OCI-LY3 (cell line): ENCODE data around the gene H1-8.

Source experiments
- H2AFZ ChIP-seq: fragments of 200-600, 300-600 bp; shearing (Covaris generic); 2 replicates; pipeline ENCODE4 v1.6.0; 2014; ENCODE audit warnings: antibody characterized with exemption, low read depth, low read length
- H3K27ac ChIP-seq: fragments of 200-600, 300-600 bp; sonication (generic); 2 replicates; pipeline ENCODE4 v1.5.1; 2014; ENCODE audit warnings: mild to moderate bottlenecking, low read length, moderate library complexity, mixed read lengths
- H3K27me3 ChIP-seq: fragments of 200-600, 300-600 bp; sonication (generic); 2 replicates; pipeline ENCODE4 v1.6.1; 2014; ENCODE audit warnings: low read depth, low read length, mixed read lengths
- H3K36me3 ChIP-seq: fragments of 200-600, 300-600 bp; sonication (generic); replicated peaks from 2 replicates; pipeline ENCODE3; 2014; ENCODE audit warnings: low read depth, low read length, mixed read lengths
- H3K4me1 ChIP-seq: fragments of 300-600, 200-600 bp; sonication (generic); 2 replicates; pipeline ENCODE4 v1.6.1; 2014; ENCODE audit warnings: low read length, mixed read lengths
- H3K4me2 ChIP-seq: fragments of 200-600, 300-600 bp; sonication (generic); 2 replicates; pipeline ENCODE4 v1.6.1; 2014; ENCODE audit warnings: low read length, mixed read lengths
- H3K4me3 ChIP-seq: fragments of 300-600, 200-600 bp; sonication (generic); 2 replicates; pipeline ENCODE4 v1.5.1; 2014; ENCODE audit warnings: antibody characterized with exemption, mild to moderate bottlenecking, low read length, moderate library complexity
- H3K79me2 ChIP-seq: fragments of 300-600, 200-600 bp; shearing (Covaris generic); 2 replicates; pipeline ENCODE4 v1.6.1; 2014; ENCODE audit warnings: mild to moderate bottlenecking, low read length, mixed read lengths
- H3K9ac ChIP-seq: fragments of 300-600, 200-600 bp; shearing (Covaris generic); 2 replicates; pipeline ENCODE4 v1.6.0; 2014; ENCODE audit warnings: mild to moderate bottlenecking, low read length, moderate library complexity
- H3K9me3 ChIP-seq: fragments of 200-600, 300-600 bp; shearing (Covaris generic); 2 replicates; pipeline ENCODE4 v1.6.1; 2014; ENCODE audit warnings: low read length, mixed read lengths; ENCODE audit not compliant: insufficient read depth
- H4K20me1 ChIP-seq: fragments of 200-600, 300-600 bp; sonication (generic); 2 replicates; pipeline ENCODE4 v1.6.1; 2016; ENCODE audit warnings: low read length, mixed read lengths; ENCODE audit not compliant: insufficient read depth
- CTCF ChIP-seq: fragments of 200-600, 300-600 bp; sonication (generic); IDR thresholded peaks from 2 replicates; pipeline ENCODE4 v1.5.1; 2014; ENCODE audit warnings: antibody characterized with exemption, low read length, low read depth
- EZH2phosphoT487 ChIP-seq: fragments of 200-600 bp; shearing (Covaris generic); IDR thresholded peaks from 2 replicates; pipeline ENCODE4 v1.6.1; 2018; ENCODE audit warnings: antibody characterized with exemption, mixed run types, low read depth

Gene H1-8

GRCh38 chr3:129503471-129504291 is 39.3 kb upstream of the H1-8 start:
- Histone ChIP-seq H3K4me3 (no peak overlapping the region), H2AFZ (no peak overlapping the region), H3K4me2 (no peak overlapping the region), H3K27me3 (no peaks in the 10 kb centered on the region), H3K9me3 (no peaks in the 10 kb centered on the region), H3K36me3 (no peaks in the 10 kb centered on the region), H3K27ac (no peak overlapping the region), H3K9ac (no peak overlapping the region), H3K4me1 (no peaks in the 10 kb centered on the region), H4K20me1 (no peaks in the 10 kb centered on the region), H3K79me2 (no peaks in the 10 kb centered on the region)
- TF ChIP-seq EZH2phosphoT487 (no peak), CTCF (no peak)

DNA sequence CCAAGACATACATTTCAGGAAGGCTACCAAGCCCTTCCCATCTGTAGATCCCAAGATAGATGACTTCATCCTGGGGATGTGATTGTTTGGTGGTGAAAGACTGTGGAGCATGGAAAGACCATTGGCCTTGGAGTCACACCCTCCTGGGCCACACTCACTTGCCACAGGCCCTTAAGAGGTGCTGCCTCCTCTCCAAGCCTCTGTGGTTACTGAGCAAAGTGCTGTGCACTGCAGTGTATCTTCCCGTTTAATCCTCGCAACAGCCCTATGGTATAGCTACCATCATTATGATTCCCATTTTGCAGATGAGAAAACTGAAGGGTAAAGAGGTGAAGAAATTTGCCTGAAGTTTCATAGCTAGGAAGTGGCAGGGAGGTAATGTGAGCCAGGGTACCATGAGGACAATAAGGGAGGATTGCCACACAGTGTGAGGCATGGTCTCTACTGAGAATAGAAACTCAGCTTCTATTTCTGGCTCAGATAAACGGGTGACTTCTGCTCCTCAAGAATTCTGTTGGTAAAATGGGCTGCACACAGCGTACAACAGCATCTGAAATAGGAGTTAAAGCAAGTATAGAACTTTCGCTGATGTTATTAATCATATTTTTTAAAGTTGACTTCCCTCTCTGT is 38.4 kb upstream of the H1-8 start:
- H3K36me3 ChIP-seq, result no peaks in the 10 kb centered on the region
- H3K4me3 ChIP-seq, result no peak overlapping the region
- TF ChIP-seq CTCF (no peak), EZH2phosphoT487 (no peak)

DNA sequence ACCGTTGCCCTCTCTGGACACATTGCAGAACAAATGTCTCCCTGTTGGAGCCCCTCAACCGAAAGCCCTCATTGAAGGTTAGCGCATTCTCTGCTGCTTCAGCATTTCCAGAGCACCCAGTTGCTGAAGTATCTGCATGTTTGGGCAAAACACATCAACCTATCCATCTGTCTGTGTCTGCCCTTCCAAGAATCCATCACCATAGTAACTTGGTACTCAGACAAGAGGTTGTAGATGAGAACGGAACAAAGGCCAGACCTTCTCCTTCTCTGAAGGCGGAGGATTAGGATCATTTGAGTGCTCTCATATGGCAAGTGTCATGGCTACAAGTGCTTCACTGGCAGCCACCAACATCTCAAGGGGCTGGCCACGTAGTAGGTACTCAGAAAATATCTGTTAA is 37.6 kb upstream of the H1-8 start:
- no peak overlapping the region for H2AFZ ChIP-seq
- no peaks in the 10 kb centered on the region for H3K27me3 ChIP-seq
- H3K9me3 ChIP-seq, result no peaks in the 10 kb centered on the region
- H3K4me2 ChIP-seq, result no peak overlapping the region
- no peak for TF ChIP-seq EZH2phosphoT487
- no peak for TF ChIP-seq CTCF
- no peaks in the 10 kb centered on the region for H3K36me3 ChIP-seq
- no peaks in the 10 kb centered on the region for H3K4me1 ChIP-seq
- H3K4me3 ChIP-seq, result no peak overlapping the region
- H3K9ac ChIP-seq, result no peak overlapping the region
- no peak overlapping the region for H3K27ac ChIP-seq
- H3K79me2 ChIP-seq, result no peaks in the 10 kb centered on the region
- H4K20me1 ChIP-seq, result no peaks in the 10 kb centered on the region

More for the DNA sequence above, 38.4 kb upstream of the H1-8 start:
- no peaks in the 10 kb centered on the region for H3K27me3 ChIP-seq
- no peaks in the 10 kb centered on the region for H4K20me1 ChIP-seq
- H3K9me3 ChIP-seq, result no peaks in the 10 kb centered on the region
- H3K79me2 ChIP-seq, result no peaks in the 10 kb centered on the region
- H3K9ac ChIP-seq, result no peak overlapping the region
- no peak overlapping the region for H3K27ac ChIP-seq
- no peak overlapping the region for H2AFZ ChIP-seq
- H3K4me2 ChIP-seq, result no peak overlapping the region
- no peaks in the 10 kb centered on the region for H3K4me1 ChIP-seq

DNA sequence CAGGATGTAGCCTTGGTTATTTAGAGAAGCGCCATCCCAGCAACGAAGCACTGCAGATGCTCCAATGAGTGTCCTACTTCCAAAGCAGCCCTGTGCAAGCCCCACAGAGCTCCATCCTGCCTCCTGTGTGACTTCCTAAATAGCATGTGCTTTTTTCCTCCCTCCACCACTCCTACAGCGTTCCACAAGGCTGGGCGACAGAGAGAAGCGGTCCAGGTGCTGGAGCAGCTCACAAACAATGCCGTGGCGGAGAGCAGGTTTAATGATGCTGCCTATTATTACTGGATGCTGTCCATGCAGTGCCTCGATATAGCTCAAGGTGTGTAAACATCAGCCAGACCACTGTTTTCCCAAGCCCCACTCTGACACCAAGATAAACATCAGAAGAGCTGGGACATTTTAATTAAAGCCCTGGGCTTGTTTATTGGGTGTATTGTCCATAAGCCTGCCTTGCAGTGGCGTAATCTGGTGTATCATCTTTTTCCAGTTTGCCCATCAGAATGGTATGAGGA is 36.7 kb upstream of the H1-8 start:
- no peaks in the 10 kb centered on the region for H3K27me3 ChIP-seq
- no peaks in the 10 kb centered on the region for H3K4me1 ChIP-seq
- H3K9ac ChIP-seq, result no peak overlapping the region
- no peak overlapping the region for H2AFZ ChIP-seq
- H3K4me2 ChIP-seq, result no peak overlapping the region
- no peak overlapping the region for H3K4me3 ChIP-seq
- no peak overlapping the region for H3K27ac ChIP-seq
- H3K79me2 ChIP-seq, result no peaks in the 10 kb centered on the region
- TF ChIP-seq EZH2phosphoT487 (no peak), CTCF (no peak)
- H4K20me1 ChIP-seq, result no peaks in the 10 kb centered on the region
- no peaks in the 10 kb centered on the region for H3K36me3 ChIP-seq
- no peaks in the 10 kb centered on the region for H3K9me3 ChIP-seq
